WTC11 (cell line): ENCODE measurements around the gene IQGAP3. TPM values are rescaled to one million over a fixed set of nuclear protein-coding genes. Genes with fewer than 3 reads are reported as not detected.
"Not testable (repeated sequence)": the region's sequence is repeated elsewhere in the genome, so short reads cannot be mapped to it uniquely, and the experiment has no call there.

ENCODE experiments used
- ATAC-seq: fragments of 200-7000 bp; cut with Tn5 transposase; 2 replicates; pipeline ENCODE4 v1.10.0; 2021; ENCODE audit warnings: mild to moderate bottlenecking, moderate library complexity
- CTCF ChIA-PET: fragments of 300-600 bp; sonication (Branson Sonifier 250); formaldehyde crosslinking; loops from one replicate; lab custom pipeline; 2021; ENCODE audit warnings: antibody characterized with exemption; lab: Charles Lee
- POLR2A ChIA-PET: fragments of 350-600 bp; sonication (Branson Sonifier 250); formaldehyde crosslinking; loops from one replicate; lab custom pipeline; 2021; ENCODE audit warnings: antibody characterized with exemption; lab: Charles Lee
- DNase-seq: peaks from one replicate; pipeline ENCODE4 v3.0.0; 2021; ENCODE audit warnings: low spot score
- H3K27ac Mint-ChIP-seq: 2 replicates; pipeline ENCODE4 v1.8.0; 2021; ENCODE audit warnings: mixed read lengths
- H3K27me3 Mint-ChIP-seq: 2 replicates; pipeline ENCODE4 v1.8.0; 2021; ENCODE audit warnings: low read depth, mild to moderate bottlenecking, moderate library complexity, mixed read lengths
- H3K36me3 Mint-ChIP-seq: 2 replicates; pipeline ENCODE4 v1.8.0; 2021; ENCODE audit warnings: mixed read lengths
- H3K4me1 Mint-ChIP-seq: 2 replicates; pipeline ENCODE4 v1.8.0; 2022; ENCODE audit warnings: mixed read lengths
- H3K4me3 Mint-ChIP-seq: 2 replicates; pipeline ENCODE4 v1.8.0; 2021; ENCODE audit warnings: mild to moderate bottlenecking, moderate library complexity, mixed read lengths
- H3K9me3 Mint-ChIP-seq: 2 replicates; pipeline ENCODE4 v1.8.0; 2021; ENCODE audit warnings: mixed read lengths
- AR ChIP-seq: fragments of 250-450 bp; sonication (Bioruptor Pico); IDR thresholded peaks from 2 replicates; pipeline ENCODE4 v1.9.0; 2021; ENCODE audit warnings: mild to moderate bottlenecking
- CBFB ChIP-seq: sonication (generic); formaldehyde crosslinking; IDR thresholded peaks from 2 replicates; pipeline ENCODE4 v1.8.1; 2022; ENCODE audit warnings: mild to moderate bottlenecking, low read depth, missing genetic modification reagents
- ESRRA ChIP-seq: sonication (generic); formaldehyde crosslinking; IDR thresholded peaks from 2 replicates; pipeline ENCODE4 v1.8.1; 2022; ENCODE audit warnings: mild to moderate bottlenecking, missing genetic modification reagents, borderline replicate concordance
- GABPB1 ChIP-seq: sonication (generic); formaldehyde crosslinking; IDR thresholded peaks from 2 replicates; pipeline ENCODE4 v1.8.1; 2023; ENCODE audit warnings: mild to moderate bottlenecking, missing genetic modification reagents
- GTF2I ChIP-seq: fragments of 250-450 bp; sonication (Bioruptor Pico); conservative IDR thresholded peaks from 2 replicates; pipeline ENCODE4 v1.4.0; 2021; ENCODE audit warnings: mild to moderate bottlenecking
- MXD4 ChIP-seq: fragments of 250-450 bp; sonication (Bioruptor Pico); IDR thresholded peaks from 2 replicates; pipeline ENCODE4 v1.8.0; 2021; ENCODE audit warnings: mild to moderate bottlenecking, moderate library complexity, borderline replicate concordance
- RELA ChIP-seq: sonication (generic); formaldehyde crosslinking; IDR thresholded peaks from 2 replicates; pipeline ENCODE4 v1.8.1; 2022; ENCODE audit warnings: missing genetic modification reagents, mild to moderate bottlenecking, borderline replicate concordance
- SMAD3 ChIP-seq: sonication (generic); formaldehyde crosslinking; IDR thresholded peaks from 2 replicates; pipeline ENCODE4 v1.8.0; 2022; ENCODE audit warnings: missing genetic modification reagents, mild to moderate bottlenecking, borderline replicate concordance
- TCF7 ChIP-seq: sonication (generic); formaldehyde crosslinking; IDR thresholded peaks from 2 replicates; pipeline ENCODE4 v1.8.0; 2022; ENCODE audit warnings: mild to moderate bottlenecking, low read depth, missing genetic modification reagents, moderate library complexity
- ZNF317 ChIP-seq: sonication (generic); formaldehyde crosslinking; IDR thresholded peaks from 2 replicates; pipeline ENCODE4 v1.8.1; 2023; ENCODE audit warnings: low read depth, mild to moderate bottlenecking, moderate library complexity, missing genetic modification reagents, borderline replicate concordance
- ZNF423 ChIP-seq: fragments of 250-450 bp; sonication (Bioruptor Pico); IDR thresholded peaks from 2 replicates; pipeline ENCODE4 v2.1.2; 2022; ENCODE audit warnings: mild to moderate bottlenecking, moderate library complexity
- ZSCAN18 ChIP-seq: fragments of 250-450 bp; sonication (Bioruptor Pico); IDR thresholded peaks from 2 replicates; pipeline ENCODE4 v2.1.2; 2022; ENCODE audit warnings: mild to moderate bottlenecking, moderate library complexity
- total RNA-seq: library from RNA; stranded (reverse); gene quantifications from 3 replicates; pipeline ENCODE4 v1.2.3, GENCODE V29; 2021
- TF ChIP-seq, protein P1 (sequence below): fragments of 200-600 bp; IDR thresholded peaks from 2 replicates; pipeline ENCODE4 v1.8.0; 2022; ENCODE audit warnings: antibody characterized with exemption
- TF ChIP-seq, protein P2 (sequence below): sonication (generic); formaldehyde crosslinking; IDR thresholded peaks from 2 replicates; pipeline ENCODE4 v1.8.1; 2023; ENCODE audit warnings: mild to moderate bottlenecking, moderate library complexity, missing genetic modification reagents
- TF ChIP-seq, protein P3 (sequence below): sonication (generic); formaldehyde crosslinking; IDR thresholded peaks from 2 replicates; pipeline ENCODE4 v1.8.1; 2023; ENCODE audit warnings: mild to moderate bottlenecking, missing genetic modification reagents

IQGAP3 gene
- total RNA-seq, 1 experiment from 2014 or later: 33.3 TPM

DNA sequence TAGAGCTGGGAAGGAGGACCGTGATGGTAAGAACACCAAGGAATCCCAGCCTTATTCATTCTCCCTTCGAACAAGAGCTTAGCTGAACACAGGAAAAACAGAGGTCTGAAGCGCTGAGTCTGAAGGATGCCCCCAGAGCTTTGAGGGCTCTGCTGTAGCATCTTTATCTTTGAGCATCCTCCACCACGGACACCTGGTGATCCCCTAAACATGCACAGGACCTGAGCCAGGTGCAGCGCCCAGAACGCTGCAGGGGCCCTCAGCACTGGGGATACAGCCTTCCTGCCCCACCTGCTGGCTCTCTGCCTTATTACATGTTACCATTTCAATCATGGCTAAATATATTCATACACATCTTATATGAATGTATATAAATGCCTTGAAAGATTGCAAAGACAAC, 36.6 kb upstream of the IQGAP3 start (continued):
- TF ChIP-seq, protein P1, sequence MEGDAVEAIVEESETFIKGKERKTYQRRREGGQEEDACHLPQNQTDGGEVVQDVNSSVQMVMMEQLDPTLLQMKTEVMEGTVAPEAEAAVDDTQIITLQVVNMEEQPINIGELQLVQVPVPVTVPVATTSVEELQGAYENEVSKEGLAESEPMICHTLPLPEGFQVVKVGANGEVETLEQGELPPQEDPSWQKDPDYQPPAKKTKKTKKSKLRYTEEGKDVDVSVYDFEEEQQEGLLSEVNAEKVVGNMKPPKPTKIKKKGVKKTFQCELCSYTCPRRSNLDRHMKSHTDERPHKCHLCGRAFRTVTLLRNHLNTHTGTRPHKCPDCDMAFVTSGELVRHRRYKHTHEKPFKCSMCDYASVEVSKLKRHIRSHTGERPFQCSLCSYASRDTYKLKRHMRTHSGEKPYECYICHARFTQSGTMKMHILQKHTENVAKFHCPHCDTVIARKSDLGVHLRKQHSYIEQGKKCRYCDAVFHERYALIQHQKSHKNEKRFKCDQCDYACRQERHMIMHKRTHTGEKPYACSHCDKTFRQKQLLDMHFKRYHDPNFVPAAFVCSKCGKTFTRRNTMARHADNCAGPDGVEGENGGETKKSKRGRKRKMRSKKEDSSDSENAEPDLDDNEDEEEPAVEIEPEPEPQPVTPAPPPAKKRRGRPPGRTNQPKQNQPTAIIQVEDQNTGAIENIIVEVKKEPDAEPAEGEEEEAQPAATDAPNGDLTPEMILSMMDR: peak; percentile 55; the same call in 1 of the 2 replicates

GRCh38 chr1:156608036-156608674, 35.8 kb upstream of the IQGAP3 start:
- no peaks in the 10 kb centered on the region for H3K36me3 Mint-ChIP-seq
- H3K4me1 Mint-ChIP-seq: peaks cover 4% of the 10 kb centered on the region; the same call in 1 of the 2 replicates
- H3K27me3 Mint-ChIP-seq: peaks cover 5% of the 10 kb centered on the region; the same call in 1 of the 2 replicates
- DNase-seq (peak; percentile 53), ATAC-seq (peak; percentile 97)
- ChIA-PET CTCF (interaction anchor here (0.6 to 2.1 kb wide), 29 partner anchors 9 to 251 kb away, joined by 3 to 30 read pairs (median 4); partner anchors contain the start of genes BCAN, CRABP2, HAPLN2 and NAXE), POLR2A (interaction anchor here (1.3 to 1.8 kb wide), 3 partner anchors 12 to 107 kb away, joined by 4 to 7 read pairs (median 6); partner anchors contain the start of genes MEF2D and NAXE)
- H3K4me3 Mint-ChIP-seq: no peak overlapping the region
- TF ChIP-seq, protein P2, sequence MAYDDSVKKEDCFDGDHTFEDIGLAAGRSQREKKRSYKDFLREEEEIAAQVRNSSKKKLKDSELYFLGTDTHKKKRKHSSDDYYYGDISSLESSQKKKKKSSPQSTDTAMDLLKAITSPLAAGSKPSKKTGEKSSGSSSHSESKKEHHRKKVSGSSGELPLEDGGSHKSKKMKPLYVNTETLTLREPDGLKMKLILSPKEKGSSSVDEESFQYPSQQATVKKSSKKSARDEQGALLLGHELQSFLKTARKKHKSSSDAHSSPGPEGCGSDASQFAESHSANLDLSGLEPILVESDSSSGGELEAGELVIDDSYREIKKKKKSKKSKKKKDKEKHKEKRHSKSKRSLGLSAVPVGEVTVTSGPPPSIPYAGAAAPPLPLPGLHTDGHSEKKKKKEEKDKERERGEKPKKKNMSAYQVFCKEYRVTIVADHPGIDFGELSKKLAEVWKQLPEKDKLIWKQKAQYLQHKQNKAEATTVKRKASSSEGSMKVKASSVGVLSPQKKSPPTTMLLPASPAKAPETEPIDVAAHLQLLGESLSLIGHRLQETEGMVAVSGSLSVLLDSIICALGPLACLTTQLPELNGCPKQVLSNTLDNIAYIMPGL (CRISPR knock-in tag): 0 out of 2 replicates have a peak, but pooled peaks have one; percentile 12
- no peak for TF ChIP-seq CBFB
- TF ChIP-seq ESRRA (CRISPR knock-in tag): no peak
- TF ChIP-seq GABPB1: 0 out of 2 replicates have a peak, but pooled peaks have one; percentile 30
- TF ChIP-seq AR (CRISPR knock-in tag): no peak
- no peak overlapping the region for H3K27ac Mint-ChIP-seq
- no peaks in the 10 kb centered on the region for H3K9me3 Mint-ChIP-seq

DNA sequence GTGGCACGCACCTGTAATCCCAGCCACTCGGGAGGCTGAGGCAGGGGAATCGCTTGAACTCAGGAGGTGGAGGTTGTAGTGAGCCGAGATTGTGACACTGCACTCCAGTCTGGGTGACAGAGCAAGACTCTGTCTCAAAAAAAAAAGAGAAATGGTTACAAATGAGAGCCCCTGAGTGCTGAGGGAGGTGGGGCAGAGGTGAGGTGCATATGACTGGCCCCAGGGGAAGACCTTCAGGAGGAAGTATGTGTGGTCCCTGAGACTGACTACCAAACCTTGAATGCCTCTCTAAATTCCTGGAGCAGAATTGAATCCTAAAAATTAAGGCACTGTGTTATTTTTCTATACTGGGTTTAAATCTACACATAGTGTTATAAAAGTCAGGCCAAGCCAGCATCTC, 35.0 kb upstream of the IQGAP3 start:
- DNase-seq, H3K4me3 Mint-ChIP-seq, H3K4me1 Mint-ChIP-seq, ATAC-seq, H3K36me3 Mint-ChIP-seq, H3K27ac Mint-ChIP-seq, POLR2A ChIA-PET, H3K9me3 Mint-ChIP-seq, H3K27me3 Mint-ChIP-seq: not testable (repeated sequence)
- CTCF ChIA-PET: interaction anchor here (0.6 to 2.1 kb wide), 14 partner anchors 10 to 153 kb away, joined by 3 to 30 read pairs (median 5); partner anchors contain the start of genes BCAN, CRABP2, HAPLN2 and NAXE

GRCh38 chr1:156602557-156602993, 30.2 kb upstream of the IQGAP3 start:
- no peaks in the 10 kb centered on the region for H3K9me3 Mint-ChIP-seq
- ChIA-PET POLR2A (interaction anchor here (1.8 kb wide), 1 partner anchor 11 kb away, joined by 6 read pairs; the partner anchor contains the start of gene NAXE), CTCF (interaction anchor here (0.6 to 5.5 kb wide), 16 partner anchors 10 to 157 kb away, joined by 3 to 27 read pairs (median 6); partner anchors contain the start of genes BCAN, HAPLN2, NAXE and TTC24)
- H3K36me3 Mint-ChIP-seq: peaks cover 17% of the 10 kb centered on the region
- H3K4me3 Mint-ChIP-seq: peak overlapping the region; percentile 94
- TF ChIP-seq ZSCAN18: no peak
- no peak for TF ChIP-seq RELA (CRISPR knock-in tag)
- TF ChIP-seq, protein P3, sequence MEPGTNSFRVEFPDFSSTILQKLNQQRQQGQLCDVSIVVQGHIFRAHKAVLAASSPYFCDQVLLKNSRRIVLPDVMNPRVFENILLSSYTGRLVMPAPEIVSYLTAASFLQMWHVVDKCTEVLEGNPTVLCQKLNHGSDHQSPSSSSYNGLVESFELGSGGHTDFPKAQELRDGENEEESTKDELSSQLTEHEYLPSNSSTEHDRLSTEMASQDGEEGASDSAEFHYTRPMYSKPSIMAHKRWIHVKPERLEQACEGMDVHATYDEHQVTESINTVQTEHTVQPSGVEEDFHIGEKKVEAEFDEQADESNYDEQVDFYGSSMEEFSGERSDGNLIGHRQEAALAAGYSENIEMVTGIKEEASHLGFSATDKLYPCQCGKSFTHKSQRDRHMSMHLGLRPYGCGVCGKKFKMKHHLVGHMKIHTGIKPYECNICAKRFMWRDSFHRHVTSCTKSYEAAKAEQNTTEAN: no peak
- no peak for TF ChIP-seq GTF2I
- TF ChIP-seq SMAD3 (CRISPR knock-in tag): no peak
- no peak for TF ChIP-seq TCF7 (CRISPR knock-in tag)
- TF ChIP-seq MXD4 (CRISPR knock-in tag): no peak
- TF ChIP-seq ZNF317 (CRISPR knock-in tag): no peak
- 0 out of 2 replicates have a peak, but pooled peaks have one; percentile 2 for TF ChIP-seq ZNF423 (CRISPR knock-in tag)
- no peak for DNase-seq
- ATAC-seq: peak; percentile 24
- H3K4me1 Mint-ChIP-seq: peaks cover 13% of the 10 kb centered on the region
- H3K27ac Mint-ChIP-seq: 0 out of 2 replicates have a peak overlapping the region, but pooled peaks have one; percentile 49
- H3K27me3 Mint-ChIP-seq: no peaks in the 10 kb centered on the region
